HepG2 (cell line): ENCODE measurements around the gene GMCL2. TPM values are rescaled to one million over a fixed set of nuclear protein-coding genes. Genes with fewer than 3 reads are reported as not detected.

Source experiments
- EEA1 ChIP-seq: sonication (generic); formaldehyde crosslinking; IDR thresholded peaks from 2 replicates; pipeline ENCODE4 v1.5.1; 2020; ENCODE audit warnings: mild to moderate bottlenecking, missing genetic modification reagents, borderline replicate concordance
- FIP1L1 ChIP-seq: fragments of 200-400 bp; formaldehyde crosslinking; IDR thresholded peaks from 2 replicates; pipeline ENCODE4 v1.6.1; 2018; ENCODE audit warnings: low read depth, mild to moderate bottlenecking, low read length, moderate library complexity, borderline replicate concordance; ENCODE audit not compliant: insufficient read depth
- GABPB1 ChIP-seq: IDR thresholded peaks from 2 replicates; pipeline ENCODE4 v1.6.1; 2016; ENCODE audit warnings: mild to moderate bottlenecking, missing genetic modification reagents, moderate library complexity, missing compliant biosample characterization
- GZF1 ChIP-seq: sonication (generic); formaldehyde crosslinking; IDR thresholded peaks from 2 replicates; pipeline ENCODE4 v1.5.1; 2020; ENCODE audit warnings: mild to moderate bottlenecking, missing genetic modification reagents
- IRF9 ChIP-seq: sonication (generic); formaldehyde crosslinking; IDR thresholded peaks from 2 replicates; pipeline ENCODE4 v1.8.0; 2022; ENCODE audit warnings: missing genetic modification reagents, mild to moderate bottlenecking, borderline replicate concordance
- KLF15 ChIP-seq: sonication (generic); formaldehyde crosslinking; IDR thresholded peaks from 2 replicates; pipeline ENCODE4 v1.8.1; 2023; ENCODE audit warnings: borderline replicate concordance, mild to moderate bottlenecking, inconsistent platforms, missing genetic modification reagents, mixed read lengths
- REL ChIP-seq: sonication (generic); formaldehyde crosslinking; conservative IDR thresholded peaks from 2 replicates; pipeline ENCODE4 v1.8.0; 2022; ENCODE audit warnings: mild to moderate bottlenecking, missing genetic modification reagents, moderate library complexity
- SCMH1 ChIP-seq: sonication (generic); formaldehyde crosslinking; IDR thresholded peaks from 2 replicates; pipeline ENCODE4 v1.9.0; 2021; ENCODE audit warnings: missing genetic modification reagents, mild to moderate bottlenecking, borderline replicate concordance
- SMAD1 ChIP-seq: sonication (generic); formaldehyde crosslinking; IDR thresholded peaks from 2 replicates; pipeline ENCODE4 v1.4.0; 2020; ENCODE audit warnings: missing genetic modification reagents, low read depth, mild to moderate bottlenecking, borderline replicate concordance
- SP140L ChIP-seq: sonication (generic); formaldehyde crosslinking; IDR thresholded peaks from 2 replicates; pipeline ENCODE4 v1.4.0; 2020; ENCODE audit warnings: missing genetic modification reagents, borderline replicate concordance
- SUZ12 ChIP-seq: fragments of 150-350 bp; IDR thresholded peaks from 2 replicates; pipeline ENCODE4 v1.6.1; 2014; ENCODE audit warnings: low read depth, low read length
- WIZ ChIP-seq: sonication (generic); formaldehyde crosslinking; IDR thresholded peaks from 2 replicates; pipeline ENCODE4 v1.5.1; 2020; ENCODE audit warnings: mild to moderate bottlenecking, missing genetic modification reagents
- ZNF292 ChIP-seq: sonication (generic); formaldehyde crosslinking; IDR thresholded peaks from 2 replicates; pipeline ENCODE4 v1.8.1; 2022; ENCODE audit warnings: mild to moderate bottlenecking, low read depth, missing genetic modification reagents, borderline replicate concordance
- ZNF543 ChIP-seq: sonication (generic); formaldehyde crosslinking; IDR thresholded peaks from 2 replicates; pipeline ENCODE4 v1.4.0; 2020; ENCODE audit warnings: mild to moderate bottlenecking, missing genetic modification reagents
- ZNF710 ChIP-seq: sonication (generic); formaldehyde crosslinking; IDR thresholded peaks from 2 replicates; pipeline ENCODE4 v1.5.0; 2020; ENCODE audit warnings: mild to moderate bottlenecking, missing genetic modification reagents, borderline replicate concordance
- ZNF777 ChIP-seq: sonication (generic); formaldehyde crosslinking; IDR thresholded peaks from 2 replicates; pipeline ENCODE4 v1.4.0; 2020; ENCODE audit warnings: missing genetic modification reagents
- ZSCAN30 ChIP-seq: sonication (generic); formaldehyde crosslinking; IDR thresholded peaks from 2 replicates; pipeline ENCODE4 v1.5.0; 2020; ENCODE audit warnings: mild to moderate bottlenecking, missing genetic modification reagents
- polyA plus RNA-seq, 8 experiments: library from polyadenylated mRNA; depleted of rRNA in 3 of 8; stranded (reverse) in 7 of 8; unstranded in 1 of 8; fragments of >200 nt; fragmentation: Illumina TruSeq in 4 of 8; extraction: Trizol in 4 of 8; gene quantifications; 2 replicates each; pipeline versions ENCODE4 v1.2.1 to v1.2.3, GENCODE V29; 2011 to 2016; ENCODE audit warnings: low read depth in 4 of 8, missing spikeins in 1 of 8, mixed read lengths in 1 of 8; ENCODE audit not compliant: insufficient read depth in 1 of 8
- total RNA-seq, 5 experiments: library from RNA; depleted of rRNA; stranded (reverse); fragments of >200 nt; fragmentation: Illumina TruSeq; extraction: Trizol; gene quantifications; 2 replicates each; pipeline ENCODE4 v1.2.3, GENCODE V29; 2016; ENCODE audit warnings: low read depth in 1 of 5
- TF ChIP-seq, protein P1 (sequence below): sonication (generic); formaldehyde crosslinking; IDR thresholded peaks from 2 replicates; pipeline ENCODE4 v1.5.0; 2020; ENCODE audit warnings: missing genetic modification reagents
- TF ChIP-seq, protein P2 (sequence below): sonication (generic); formaldehyde crosslinking; conservative IDR thresholded peaks from 2 replicates; pipeline ENCODE4 v1.8.1; 2023; ENCODE audit warnings: missing genetic modification reagents
- TF ChIP-seq, protein P3 (sequence below): sonication (generic); formaldehyde crosslinking; IDR thresholded peaks from 2 replicates; pipeline ENCODE4 v1.4.0; 2020; ENCODE audit warnings: missing genetic modification reagents

The GMCL2 gene
- total and polyA plus RNA-seq, 2 of the 13 experiments (the other 11 are each of a cell fraction or from before 2014, with no cell fraction given): 0.03 TPM; not detected in 1

DNA sequence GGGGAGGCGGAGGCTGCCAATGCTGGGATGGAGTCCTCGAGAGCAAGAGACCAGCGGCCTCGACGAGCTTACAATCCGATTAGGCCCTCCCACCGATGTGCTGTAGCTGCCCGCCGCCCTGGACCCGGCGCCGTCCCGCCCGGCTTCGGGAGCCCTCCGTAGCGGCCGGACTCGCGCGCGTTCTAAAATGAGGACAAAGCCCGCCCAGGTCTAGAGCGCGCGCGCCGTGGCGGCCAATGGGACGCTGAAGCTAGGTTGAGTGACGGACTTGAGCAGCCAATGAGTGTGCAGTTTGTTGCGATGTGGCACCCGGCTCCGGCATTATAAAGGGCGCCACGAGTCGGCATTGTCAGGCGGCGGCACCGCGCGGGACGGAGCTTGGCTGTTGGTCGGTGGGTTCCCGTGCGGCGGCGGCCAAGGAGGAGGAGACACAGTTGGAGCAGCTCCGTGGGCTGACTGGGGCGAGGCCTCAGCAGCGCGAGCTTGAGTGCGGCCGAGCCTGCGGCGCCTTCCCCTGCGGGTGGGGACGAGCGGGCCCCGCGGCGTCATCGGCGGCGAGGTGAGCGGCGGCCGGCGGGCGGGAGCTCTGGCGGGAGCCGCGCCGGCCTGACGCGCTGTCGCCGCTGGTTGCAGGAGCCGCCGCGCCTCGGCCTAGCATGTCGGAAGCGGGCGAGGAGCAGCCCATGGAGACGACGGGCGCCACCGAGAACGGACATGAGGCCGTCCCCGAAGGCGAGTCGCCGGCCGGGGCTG lies 17.2 kb upstream of the GMCL2 start, which contains the start of gene HNRNPAB (continued):
- TF ChIP-seq, protein P1, sequence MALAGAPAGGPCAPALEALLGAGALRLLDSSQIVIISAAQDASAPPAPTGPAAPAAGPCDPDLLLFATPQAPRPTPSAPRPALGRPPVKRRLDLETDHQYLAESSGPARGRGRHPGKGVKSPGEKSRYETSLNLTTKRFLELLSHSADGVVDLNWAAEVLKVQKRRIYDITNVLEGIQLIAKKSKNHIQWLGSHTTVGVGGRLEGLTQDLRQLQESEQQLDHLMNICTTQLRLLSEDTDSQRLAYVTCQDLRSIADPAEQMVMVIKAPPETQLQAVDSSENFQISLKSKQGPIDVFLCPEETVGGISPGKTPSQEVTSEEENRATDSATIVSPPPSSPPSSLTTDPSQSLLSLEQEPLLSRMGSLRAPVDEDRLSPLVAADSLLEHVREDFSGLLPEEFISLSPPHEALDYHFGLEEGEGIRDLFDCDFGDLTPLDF (CRISPR knock-in tag): peak; percentile 99
- TF ChIP-seq, protein P2, sequence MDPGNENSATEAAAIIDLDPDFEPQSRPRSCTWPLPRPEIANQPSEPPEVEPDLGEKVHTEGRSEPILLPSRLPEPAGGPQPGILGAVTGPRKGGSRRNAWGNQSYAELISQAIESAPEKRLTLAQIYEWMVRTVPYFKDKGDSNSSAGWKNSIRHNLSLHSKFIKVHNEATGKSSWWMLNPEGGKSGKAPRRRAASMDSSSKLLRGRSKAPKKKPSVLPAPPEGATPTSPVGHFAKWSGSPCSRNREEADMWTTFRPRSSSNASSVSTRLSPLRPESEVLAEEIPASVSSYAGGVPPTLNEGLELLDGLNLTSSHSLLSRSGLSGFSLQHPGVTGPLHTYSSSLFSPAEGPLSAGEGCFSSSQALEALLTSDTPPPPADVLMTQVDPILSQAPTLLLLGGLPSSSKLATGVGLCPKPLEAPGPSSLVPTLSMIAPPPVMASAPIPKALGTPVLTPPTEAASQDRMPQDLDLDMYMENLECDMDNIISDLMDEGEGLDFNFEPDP (CRISPR knock-in tag): no peak
- no peak for TF ChIP-seq ZSCAN30
- no peak; the same call in 1 of the 2 replicates for TF ChIP-seq KLF15 (CRISPR knock-in tag)
- no peak for TF ChIP-seq FIP1L1
- no peak for TF ChIP-seq ZNF292 (CRISPR knock-in tag)
- peak; percentile 68 for TF ChIP-seq ZNF710 (CRISPR knock-in tag)
- TF ChIP-seq EEA1 (CRISPR knock-in tag): 0 out of 2 replicates have a peak, but pooled peaks have one; percentile 59
- no peak for TF ChIP-seq SUZ12
- no peak for TF ChIP-seq SCMH1 (CRISPR knock-in tag)
- TF ChIP-seq WIZ (CRISPR knock-in tag): no peak
- TF ChIP-seq SP140L: no peak
- TF ChIP-seq SMAD1 (CRISPR knock-in tag): peak; percentile 97; the same call in 1 of the 2 replicates
- TF ChIP-seq IRF9 (CRISPR knock-in tag): peak; percentile 57; the same call in 1 of the 2 replicates
- TF ChIP-seq REL: no peak
- TF ChIP-seq, protein P3, sequence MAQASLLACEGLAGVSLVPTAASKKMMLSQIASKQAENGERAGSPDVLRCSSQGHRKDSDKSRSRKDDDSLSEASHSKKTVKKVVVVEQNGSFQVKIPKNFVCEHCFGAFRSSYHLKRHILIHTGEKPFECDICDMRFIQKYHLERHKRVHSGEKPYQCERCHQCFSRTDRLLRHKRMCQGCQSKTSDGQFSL (CRISPR knock-in tag): no peak
- peak; percentile 84 for TF ChIP-seq GABPB1 (CRISPR knock-in tag)
- peak; percentile 70; the same call in 1 of the 2 replicates for TF ChIP-seq ZNF777 (CRISPR knock-in tag)
- TF ChIP-seq GZF1 (CRISPR knock-in tag): no peak; the same call in 1 of the 2 replicates
- TF ChIP-seq ZNF543 (CRISPR knock-in tag): peak; percentile 78
